Pulmonary artery endothelial cell (primary cell): ENCODE data around the gene TBC1D2B. TPM values are rescaled to one million over a fixed set of nuclear protein-coding genes. Genes with fewer than 3 reads are reported as not detected.
"Not testable (repeated sequence)": the region's sequence is repeated elsewhere in the genome, so short reads cannot be mapped to it uniquely, and the experiment has no call there.

Experiments used
- DNase-seq: peaks from one replicate; pipeline ENCODE4 v3.0.0-alpha.2; 2011; ENCODE audit warnings: low read depth, low spot score
- total RNA-seq: library from RNA; depleted of rRNA; stranded (reverse); fragments of >200 nt; gene quantifications from 2 replicates; pipeline ENCODE4 v1.2.3, GENCODE V29; 2014

Gene TBC1D2B
- total RNA-seq, 1 donor from 2014 or later, result 25.7 TPM

DNA sequence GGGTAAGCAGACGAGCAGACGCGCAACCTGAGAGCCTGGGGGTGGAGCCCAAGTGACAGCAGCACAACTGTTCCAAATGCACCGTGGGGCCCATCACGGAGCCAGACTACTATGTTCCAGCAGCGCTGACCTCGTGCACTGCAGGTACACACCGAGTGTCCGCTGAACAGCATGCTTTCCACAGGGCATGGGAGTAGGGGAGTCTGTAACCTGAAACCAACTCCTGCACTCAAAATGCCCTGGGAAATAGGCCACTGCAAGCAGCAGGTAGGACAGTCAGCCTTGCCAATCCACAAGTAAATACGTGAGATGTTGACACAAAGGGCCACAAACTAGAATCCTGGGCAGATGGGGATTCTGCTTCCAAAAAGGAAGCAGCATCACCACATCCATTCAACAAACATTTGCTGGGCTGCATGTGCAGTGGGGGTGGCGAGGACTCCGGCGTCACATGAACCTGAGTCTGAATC lies 73.9 kb downstream of the TBC1D2B start:
- DNase-seq, result no peak

DNA sequence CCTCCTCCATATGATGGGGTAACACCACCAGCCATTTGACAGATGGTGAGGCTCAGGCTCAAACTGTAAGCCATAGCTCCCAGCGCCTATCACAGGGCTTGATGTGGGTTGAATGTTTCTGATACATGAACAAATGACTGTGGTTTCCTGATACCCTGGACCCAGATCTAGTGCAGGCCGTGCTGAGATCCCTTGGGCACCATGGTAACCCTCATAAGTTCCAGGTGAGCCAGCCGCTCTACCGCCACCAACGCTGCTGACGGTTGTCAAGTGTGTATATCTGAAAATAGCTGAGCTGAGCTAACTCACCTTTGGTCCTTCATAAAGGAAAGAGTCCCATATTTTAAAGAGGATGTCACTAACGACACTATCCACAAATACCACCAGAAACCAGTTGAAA lies 74.5 kb downstream of the TBC1D2B start:
- no peak for DNase-seq

DNA sequence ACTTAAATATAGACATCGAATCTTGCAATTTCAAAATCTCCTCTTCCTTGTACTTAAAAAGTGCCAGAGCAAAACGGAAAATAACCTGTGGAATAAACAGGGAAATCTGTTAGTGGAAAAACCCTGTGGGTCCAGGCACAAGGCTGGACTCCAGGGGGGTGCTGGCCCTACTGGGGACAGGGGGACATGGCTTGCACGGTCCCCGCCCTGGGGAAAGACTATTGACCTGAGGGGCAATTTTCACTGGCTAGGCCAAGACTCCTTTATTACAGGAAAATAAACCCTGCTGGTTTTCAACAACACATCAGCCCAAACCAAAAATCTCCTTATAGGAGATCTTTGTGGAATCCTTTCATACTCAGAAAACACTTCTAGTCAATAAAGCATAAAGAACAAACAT lies 75.9 kb downstream of the TBC1D2B start:
- no peak for DNase-seq

DNA sequence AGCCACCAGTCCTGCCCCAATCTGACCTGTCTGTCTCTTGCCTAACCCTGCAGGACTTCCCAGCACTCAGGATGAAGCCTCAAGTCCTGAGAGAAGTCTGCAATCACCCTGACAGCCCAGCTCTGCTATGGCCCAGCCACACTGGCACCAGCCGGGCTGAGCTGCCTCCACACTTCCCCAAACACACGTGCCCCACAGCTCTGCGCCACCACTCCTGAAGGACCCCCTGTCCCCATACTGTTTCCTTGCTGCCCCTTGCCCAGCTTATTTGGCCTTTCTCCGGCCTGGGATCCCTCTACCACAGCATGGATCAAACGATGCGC lies 76.6 kb downstream of the TBC1D2B start:
- no peak for DNase-seq

DNA sequence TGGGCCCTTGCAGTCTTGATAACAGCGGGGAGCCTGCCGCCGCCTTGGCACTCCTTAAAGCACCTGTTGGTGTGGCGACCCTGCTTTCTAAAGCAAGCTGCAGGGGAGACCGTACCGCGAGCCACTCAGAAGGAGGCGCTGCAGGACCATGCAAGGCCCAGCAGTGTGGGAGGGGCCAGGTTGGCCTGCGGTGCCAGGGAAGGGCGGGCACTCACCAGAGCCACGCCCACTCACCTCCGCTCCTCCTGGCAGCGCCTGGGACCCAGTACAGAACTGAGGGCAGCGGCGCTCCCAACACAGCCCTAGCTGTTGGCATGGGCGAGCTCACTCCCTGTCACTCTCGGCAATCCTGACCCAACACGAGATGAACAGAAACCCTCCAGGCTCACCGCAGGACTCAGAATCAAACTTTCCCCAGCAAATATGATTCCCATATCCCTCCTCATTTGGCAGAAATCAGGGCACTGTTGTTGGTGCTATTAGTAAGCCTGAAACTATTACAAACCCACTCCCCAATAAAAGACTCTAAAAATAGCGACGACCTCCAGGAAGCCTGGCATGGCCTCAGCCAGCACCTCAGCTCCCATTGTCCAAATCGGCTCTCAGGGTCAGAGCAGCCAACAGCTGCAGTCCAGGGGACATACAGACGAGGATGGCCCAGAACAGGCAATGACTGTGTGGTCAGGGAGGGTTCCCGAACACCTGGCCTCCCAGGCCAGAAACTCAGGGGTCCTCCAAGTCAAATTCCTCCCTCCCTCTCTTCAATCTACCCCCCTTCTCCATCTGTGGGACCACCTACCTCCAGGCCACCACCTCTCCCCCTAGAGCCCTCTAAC lies 77.2 kb downstream of the TBC1D2B start:
- DNase-seq, result peak; percentile 29

DNA sequence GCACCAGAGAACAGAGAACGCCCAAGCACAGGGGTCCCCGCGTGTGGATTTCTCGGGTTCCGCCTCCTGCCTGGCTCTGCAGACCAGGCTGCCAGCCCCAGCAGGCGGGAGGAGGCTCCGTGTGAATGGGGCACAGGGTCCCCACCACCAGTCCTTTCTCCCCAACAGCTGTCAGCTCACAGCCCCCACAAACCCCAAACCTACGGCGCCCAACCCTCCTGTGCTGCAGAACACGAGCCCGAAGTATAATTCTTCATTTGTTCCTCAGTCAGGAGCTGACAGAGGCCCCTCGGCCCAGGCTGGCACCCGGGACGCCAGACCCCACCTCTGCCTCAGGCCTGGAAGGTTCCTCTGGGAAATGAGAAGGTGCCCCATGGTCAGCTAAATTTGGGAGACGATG lies 78.0 kb downstream of the TBC1D2B start:
- no peak for DNase-seq

DNA sequence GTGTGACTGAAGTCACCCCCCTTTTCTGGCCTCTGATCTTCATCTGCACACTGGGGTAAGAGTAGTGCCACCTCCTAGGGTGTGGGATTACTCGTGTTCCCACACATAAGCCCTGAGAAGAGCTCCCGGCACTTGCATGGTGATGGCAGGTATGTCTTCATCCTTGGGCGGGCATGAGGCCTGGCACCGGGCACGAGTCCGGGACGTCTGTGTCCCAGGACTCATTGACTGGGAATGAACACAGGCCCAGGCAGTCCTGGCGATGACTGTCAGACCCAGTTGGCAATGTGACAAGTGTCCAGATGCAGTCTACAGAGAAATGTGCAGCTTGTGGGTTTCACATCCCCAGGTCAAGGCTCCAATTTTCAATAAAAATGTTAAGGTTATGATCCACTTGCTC lies 78.9 kb downstream of the TBC1D2B start:
- DNase-seq, result no peak

DNA sequence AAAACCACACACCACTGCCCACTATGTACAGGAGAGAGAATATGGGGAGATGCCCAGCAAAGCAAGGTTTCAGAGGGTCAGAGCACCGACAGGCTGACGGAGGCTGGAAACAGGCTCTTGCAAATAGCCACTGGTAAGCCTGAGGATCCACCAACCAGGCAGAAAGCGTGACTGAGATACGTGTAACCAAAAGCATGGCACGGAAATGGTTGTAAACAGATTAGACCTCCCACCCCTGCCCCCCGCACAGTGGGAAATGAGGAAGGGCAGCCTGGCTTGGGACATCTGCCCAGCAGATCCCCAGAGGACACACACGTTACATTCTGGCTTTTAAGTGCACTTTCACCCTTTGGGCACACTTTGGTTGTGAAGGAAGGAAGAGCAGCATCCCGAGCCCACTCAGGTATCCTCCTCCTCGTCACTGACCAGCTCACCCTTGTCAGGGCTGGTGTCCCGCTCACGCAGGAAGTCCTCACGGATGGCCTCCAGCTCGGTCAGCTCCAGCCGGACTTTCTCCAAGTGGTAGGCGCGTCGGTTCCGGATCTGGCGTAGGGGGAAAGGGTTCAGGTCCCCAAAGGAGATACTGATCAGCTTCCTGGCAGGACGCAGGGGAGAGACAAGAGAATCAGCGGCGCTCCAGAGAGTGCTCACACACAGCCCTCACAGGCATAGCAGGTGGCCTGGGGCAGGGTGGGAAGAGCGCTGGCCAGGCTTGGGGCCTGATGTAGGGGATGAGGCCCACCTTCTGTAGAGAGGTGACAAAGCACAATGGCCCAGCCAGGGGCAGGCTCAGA lies 79.6 kb downstream of the TBC1D2B start:
- not testable (repeated sequence) for DNase-seq

DNA sequence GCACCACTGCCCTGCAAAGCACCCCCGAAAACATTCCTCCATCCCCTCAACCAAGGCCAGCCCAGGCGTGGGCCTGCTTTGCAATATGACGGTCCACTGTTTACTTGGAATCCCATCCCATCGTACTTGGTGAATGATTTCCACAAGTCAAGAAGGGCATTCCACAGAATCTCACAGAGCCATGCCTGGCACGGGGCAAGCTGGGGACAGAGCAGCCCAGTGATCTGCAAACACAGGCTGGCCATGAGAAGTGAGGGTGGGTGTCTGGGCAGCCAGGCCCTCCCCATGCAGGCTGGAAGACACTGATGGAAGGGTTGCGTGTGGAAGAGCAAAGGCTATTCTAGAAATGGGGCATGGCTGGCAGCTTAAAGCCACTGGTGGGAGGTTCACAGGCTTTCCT lies 80.3 kb downstream of the TBC1D2B start:
- not testable (repeated sequence) for DNase-seq

DNA sequence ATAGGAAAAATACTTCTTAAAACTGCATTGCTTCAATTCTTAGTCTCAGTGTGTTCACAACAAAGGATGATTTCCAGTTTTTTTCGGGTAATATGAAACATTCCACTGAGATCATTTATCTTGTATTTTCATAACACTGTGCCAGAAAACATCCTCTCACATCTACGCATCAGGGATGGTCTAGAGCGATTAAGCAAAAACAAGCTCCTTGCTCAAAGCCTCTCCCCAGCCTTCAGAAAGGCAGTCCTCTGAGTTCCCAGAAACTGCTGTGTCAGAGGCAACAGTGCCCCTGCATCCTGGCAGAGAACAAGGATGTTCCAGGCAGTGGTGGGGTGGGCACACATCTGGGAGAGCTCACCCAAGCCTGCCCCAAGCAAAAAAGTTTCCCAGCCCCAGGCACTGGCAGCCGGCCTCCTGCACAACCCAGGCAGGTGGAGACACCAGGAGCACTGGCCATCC lies 80.8 kb downstream of the TBC1D2B start:
- DNase-seq, result not testable (repeated sequence)

DNA sequence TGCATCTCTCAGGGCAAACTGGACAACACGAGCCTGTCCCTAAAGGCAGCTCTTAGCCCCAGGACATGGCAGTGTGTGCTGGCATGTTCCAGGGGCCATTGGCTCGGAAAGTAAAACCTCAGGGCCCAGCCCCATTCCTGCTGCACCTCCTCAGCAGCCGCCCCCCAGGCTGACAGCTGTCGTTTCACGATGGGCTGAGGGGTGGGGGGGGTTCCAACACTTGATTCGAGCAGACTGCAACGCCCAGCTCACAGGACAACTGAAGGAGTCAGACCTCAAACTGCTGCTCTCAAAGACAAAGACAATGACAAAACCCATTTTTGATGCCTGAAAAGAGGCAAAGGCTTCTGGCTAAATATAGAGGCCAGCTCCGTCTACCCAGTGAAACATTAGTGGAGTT lies 81.3 kb downstream of the TBC1D2B start:
- DNase-seq, result not testable (repeated sequence)

DNA sequence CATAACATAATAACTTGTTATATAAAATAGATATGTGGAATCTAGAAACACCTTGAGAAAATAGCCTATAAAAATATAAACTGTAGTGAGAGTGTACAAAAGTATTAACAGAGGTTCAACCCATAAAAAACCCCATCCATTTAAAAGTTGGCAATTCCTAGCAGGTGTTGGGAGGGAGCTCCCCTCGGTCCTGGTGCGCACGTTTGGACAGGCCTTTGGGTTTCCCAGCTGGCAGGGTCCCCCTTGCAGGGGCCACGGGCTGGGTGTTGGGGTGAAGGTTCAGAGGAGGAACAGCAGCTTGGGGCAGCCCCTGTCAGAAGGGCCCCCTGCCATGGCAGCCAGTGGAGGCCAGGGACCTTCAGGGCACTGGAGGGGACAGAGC lies 82.0 kb downstream of the TBC1D2B start:
- DNase-seq, result not testable (repeated sequence)

DNA sequence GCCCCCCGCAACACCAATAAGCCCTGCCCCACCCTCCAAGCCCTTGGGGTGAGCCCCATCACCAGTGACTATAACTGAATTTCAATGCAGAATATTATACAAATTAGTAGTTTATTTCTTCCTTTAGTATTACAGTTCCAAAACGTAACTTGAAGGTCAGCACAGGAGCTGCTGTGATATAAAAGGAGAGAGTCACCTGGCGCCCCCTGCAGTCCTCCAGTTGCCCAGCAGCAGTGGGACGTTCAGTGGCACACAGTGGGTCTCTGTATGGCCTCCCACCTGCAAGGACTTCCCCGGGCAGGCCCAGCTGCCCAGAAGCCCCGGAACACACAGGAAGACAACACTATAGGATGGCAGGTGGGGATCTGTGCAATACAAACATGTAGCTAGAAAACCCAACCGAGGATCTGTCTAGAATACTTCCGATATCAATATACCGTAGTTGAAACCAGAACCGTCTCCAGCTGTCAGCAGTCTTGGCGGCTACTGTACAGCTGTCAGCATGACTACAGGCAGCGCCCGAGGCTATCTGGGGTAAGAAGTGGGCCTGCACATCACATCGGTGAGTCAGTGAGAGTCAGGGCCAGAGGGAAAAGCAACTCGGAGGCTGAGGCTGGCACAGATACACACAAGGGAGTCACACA lies 82.5 kb downstream of the TBC1D2B start:
- peak; percentile 53 for DNase-seq

DNA sequence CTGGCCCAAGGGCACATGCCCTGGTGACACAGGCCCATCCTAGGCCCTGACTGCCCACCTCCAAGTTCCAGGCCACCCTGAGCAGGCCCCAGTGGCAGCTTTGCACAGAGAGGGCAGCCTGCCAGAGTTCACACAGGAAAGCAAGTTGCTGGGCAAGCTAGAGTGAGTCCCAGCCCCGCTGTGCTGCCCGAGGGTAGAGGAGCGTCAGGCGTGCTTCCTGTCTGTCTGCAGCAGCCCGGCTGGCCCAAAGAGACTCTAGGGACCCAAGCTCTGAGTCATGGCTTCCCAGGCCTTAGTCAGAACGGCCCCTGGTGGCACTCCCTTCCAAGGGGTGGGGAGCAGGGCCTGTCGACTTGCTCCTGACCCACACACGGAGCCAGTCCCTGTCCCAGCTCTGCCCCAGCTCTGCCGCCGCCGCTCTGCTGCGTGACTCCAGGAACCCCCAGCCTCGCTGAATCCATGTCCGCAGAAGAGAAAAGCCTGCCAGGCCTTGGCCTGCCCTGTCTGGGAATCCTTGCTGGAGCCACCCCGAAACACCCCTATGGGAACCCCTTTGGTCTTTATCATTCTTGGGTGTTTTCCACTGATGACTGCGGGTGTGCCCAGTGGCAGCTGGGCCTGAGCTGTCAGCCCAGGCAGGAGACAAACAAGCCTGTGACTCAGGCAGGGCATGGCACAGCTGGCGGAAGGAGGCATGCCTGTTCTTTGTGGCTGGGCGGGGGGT lies 83.4 kb downstream of the TBC1D2B start:
- DNase-seq, result peak; percentile 72

DNA sequence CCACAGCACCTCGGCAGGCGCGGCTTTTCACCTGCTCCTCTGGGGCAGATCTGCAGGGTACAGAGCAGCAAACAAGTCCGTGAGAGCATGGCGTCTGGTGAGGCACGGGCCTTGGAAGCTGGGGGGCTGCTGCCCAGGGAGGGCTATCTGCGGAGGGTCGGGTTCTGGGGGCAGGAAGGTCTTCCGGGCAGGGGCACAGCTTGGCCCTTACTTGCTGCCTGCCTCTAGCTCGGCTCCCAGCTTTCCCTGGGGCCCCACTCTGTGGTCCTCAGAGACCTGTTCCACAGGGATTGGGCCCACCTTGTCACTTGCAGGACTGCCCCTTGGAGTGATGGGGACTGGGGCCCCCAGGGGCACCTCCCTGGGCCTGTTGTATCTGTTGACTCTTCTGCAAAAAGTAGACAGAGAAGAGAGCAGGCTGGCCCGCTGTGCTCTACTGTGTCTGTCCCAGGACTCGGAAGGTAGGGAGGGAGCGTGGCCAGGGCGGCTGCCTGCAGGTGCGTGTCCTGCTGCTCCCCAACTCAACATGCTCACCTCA lies 84.1 kb downstream of the TBC1D2B start:
- DNase-seq, result no peak

DNA sequence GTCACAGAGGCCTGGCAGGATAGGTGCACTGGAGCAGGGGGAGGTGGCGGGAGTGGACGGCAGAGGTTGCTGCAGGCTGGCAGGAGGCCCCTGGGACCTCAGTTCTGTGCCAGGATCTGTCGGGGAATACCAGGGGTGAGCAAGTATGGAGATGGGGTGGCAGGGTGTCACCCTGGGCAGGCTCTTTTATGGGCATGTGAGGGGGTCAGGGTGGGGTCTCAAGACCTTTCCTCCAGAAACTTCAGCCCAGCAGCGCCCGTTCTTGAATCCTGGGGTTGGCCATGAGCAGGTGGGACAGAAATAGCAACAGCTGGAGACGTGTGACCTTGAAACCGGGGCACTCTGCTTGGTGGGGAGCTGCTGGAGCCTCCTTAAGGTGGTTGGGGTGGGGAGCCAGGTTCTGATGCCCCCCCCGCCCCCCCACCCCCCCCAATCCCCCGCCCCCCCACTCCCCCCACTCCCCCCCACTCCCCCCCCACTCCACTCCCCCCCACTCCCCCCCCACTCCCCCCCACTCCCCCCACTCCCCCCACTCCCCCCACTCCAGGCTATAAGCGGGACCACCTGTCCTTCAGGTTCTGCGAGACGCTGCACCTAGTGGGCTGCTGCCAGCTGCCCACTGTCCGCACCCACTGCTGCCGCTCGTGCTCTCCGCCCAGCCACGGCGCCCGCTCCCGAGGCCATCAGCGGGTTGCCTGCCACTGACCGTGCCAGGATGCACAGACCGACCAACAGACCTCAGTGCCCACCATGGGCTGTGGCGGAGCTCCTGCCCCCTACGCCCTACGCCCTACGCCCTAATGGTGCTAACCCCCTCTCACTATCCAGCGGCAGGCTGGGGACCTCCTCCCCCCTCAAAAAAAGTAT lies 84.9 kb downstream of the TBC1D2B start:
- no peak for DNase-seq

DNA sequence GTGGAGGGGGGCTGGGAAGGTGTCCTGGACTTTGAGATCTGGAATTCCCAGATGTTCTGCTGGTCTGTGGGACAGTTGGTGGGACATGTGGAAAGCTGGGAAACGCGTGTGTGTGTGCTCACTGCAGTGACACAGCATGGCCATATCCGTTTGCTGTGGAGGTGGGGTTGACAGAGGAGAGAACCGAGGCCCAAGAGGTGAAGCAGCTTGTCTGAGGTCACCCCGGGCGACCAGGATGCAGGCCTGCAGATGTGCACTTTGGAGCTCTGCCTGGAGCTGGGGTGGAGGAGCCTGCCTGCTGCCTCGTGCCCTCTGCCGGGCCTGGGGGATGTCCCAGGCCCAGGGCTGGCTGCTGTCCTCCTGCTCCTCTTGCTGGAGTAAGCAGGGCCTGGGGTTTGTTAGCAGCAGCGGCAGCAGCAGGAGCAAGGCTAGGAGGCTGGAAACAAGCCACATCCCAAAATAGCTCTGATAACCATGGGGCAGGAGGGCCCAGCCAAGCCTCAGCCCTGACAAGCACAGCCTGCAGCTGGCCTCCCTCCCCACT lies 85.8 kb downstream of the TBC1D2B start:
- DNase-seq, result not testable (repeated sequence)

DNA sequence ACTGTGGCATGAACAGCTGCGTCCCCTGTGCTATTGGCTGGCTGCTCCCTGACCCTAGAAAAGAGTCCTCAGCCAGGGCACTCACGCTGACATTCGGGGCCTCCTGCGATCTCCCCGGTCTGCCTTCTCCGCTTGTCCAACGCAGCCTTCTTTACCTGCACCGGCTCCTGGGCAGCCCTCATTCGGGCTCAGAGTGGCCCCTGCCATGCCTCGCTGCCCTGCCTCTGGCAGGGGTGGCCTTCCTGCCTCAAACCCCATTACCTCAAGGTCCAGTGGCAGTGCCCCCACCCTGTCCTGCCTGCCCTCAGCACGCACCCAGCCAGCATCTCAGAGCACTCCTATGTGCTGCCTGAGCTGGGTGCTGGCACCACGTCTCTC lies 86.5 kb downstream of the TBC1D2B start:
- DNase-seq, result no peak

DNA sequence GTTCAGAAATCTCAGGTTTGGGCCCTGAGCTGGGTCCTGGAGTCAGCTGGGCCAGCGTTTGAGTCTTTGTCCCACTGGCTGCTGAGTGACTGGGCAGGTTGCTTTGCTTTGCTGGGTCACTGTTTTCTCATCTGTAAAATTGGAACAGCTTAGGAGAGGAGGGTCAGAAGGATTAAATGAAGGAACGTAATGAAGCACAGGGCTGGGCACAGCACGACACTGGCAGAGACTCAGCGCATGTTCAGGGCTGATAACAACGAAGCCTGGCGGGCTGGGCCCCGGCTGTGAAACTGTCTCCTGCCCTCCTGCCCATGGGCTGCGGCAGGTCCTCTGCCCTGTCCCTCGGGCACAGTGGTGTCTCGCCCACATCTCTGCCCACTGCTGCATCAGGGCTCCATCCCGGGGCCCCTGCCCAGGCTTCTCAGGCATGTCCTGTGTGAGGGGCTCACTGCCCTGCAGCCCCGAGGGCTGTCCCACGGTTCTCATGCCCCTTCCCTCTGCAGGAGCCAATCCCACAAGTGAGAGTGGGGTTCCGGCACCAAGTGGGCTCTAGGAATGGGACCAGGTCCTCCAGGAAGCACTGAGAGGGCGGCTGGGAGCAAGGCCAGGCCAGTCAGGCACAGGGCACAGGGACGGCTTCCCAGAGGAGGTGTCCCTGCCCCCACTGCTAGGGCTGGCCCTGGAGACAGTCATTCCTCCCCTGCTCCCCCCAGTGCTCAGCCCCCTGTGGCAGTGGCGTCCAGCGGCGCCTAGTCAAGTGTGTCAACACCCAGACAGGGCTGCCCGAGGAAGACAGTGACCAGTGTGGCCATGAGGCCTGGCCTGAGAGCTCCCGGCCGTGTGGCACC lies 88.0 kb downstream of the TBC1D2B start:
- DNase-seq, result no peak
